K562 (cell line): Measurements from ENCODE around the gene SETD7. TPM values are rescaled to one million over a fixed set of nuclear protein-coding genes. Genes with fewer than 3 reads are reported as not detected.
A peak's percentile ranks its signal among the peaks of the same experiment; 100 is the strongest.

Source experiments
- ATF6 ChIP-seq: sonication (generic); formaldehyde crosslinking; IDR thresholded peaks from 2 replicates; pipeline ENCODE4 v1.4.0; 2020; ENCODE audit warnings: mild to moderate bottlenecking, missing genetic modification reagents
- BRF1 ChIP-seq: IDR thresholded peaks from 3 replicates; pipeline ENCODE4 v1.6.1; 2011; ENCODE audit warnings: borderline replicate concordance, mild to moderate bottlenecking; ENCODE audit not compliant: insufficient read length; ENCODE audit errors: extremely low read depth
- CREB5 ChIP-seq: fragments of 250-450 bp; sonication (Bioruptor Pico); IDR thresholded peaks from 2 replicates; pipeline ENCODE4 v1.5.0; 2020; ENCODE audit warnings: mild to moderate bottlenecking
- EHMT2 ChIP-seq: fragments of 450-650 bp; IDR thresholded peaks from 2 replicates; pipeline ENCODE4 v1.6.1; 2018; ENCODE audit warnings: antibody characterized with exemption
- MITF ChIP-seq: IDR thresholded peaks from 2 replicates; pipeline ENCODE4 v1.6.1; 2014; ENCODE audit warnings: antibody characterized with exemption
- NR3C1 ChIP-seq: sonication (generic); formaldehyde crosslinking; IDR thresholded peaks from 2 replicates; pipeline ENCODE4 v1.8.1; 2022; ENCODE audit warnings: missing genetic modification reagents
- PHF8 ChIP-seq: fragments of 200-600 bp; sonication (generic); IDR thresholded peaks from 2 replicates; pipeline ENCODE4 v1.6.1; 2012; ENCODE audit warnings: mixed run types, mild to moderate bottlenecking, inconsistent platforms, low read length, moderate library complexity, borderline replicate concordance
- SMARCE1 ChIP-seq: fragments of 450-650 bp; IDR thresholded peaks from 2 replicates; pipeline ENCODE4 v1.7.1; 2016; ENCODE audit warnings: mild to moderate bottlenecking
- SNIP1 ChIP-seq: fragments of 450-650 bp; IDR thresholded peaks from 2 replicates; pipeline ENCODE4 v1.7.1; 2017; ENCODE audit warnings: low read depth, mild to moderate bottlenecking
- STAT5B ChIP-seq: fragments of 250-450 bp; sonication (Bioruptor Pico); IDR thresholded peaks from 2 replicates; pipeline ENCODE4 v1.8.0; 2021; ENCODE audit warnings: mild to moderate bottlenecking, inconsistent platforms
- TRIM28 ChIP-seq: fragments of 450-650 bp; IDR thresholded peaks from 2 replicates; pipeline ENCODE4 v1.6.1; 2017
- ZBTB12 ChIP-seq: fragments of 250-450 bp; sonication (Bioruptor Pico); IDR thresholded peaks from 2 replicates; pipeline ENCODE4 v1.4.0; 2020
- ZBTB34 ChIP-seq: fragments of 250-450 bp; sonication (Bioruptor Pico); IDR thresholded peaks from 2 replicates; pipeline ENCODE4 v1.8.0; 2021; ENCODE audit warnings: mild to moderate bottlenecking, moderate library complexity
- ZFP36 ChIP-seq: fragments of 150-350 bp; IDR thresholded peaks from 2 replicates; pipeline ENCODE4 v1.6.1; 2018; ENCODE audit warnings: low read length, low read depth; ENCODE audit not compliant: partially characterized antibody
- ZNF232 ChIP-seq: sonication (generic); formaldehyde crosslinking; IDR thresholded peaks from 2 replicates; pipeline ENCODE4 v1.8.0; 2022; ENCODE audit warnings: mild to moderate bottlenecking, missing genetic modification reagents
- ZNF518B ChIP-seq: fragments of 250-450 bp; sonication (Bioruptor Pico); IDR thresholded peaks from 2 replicates; pipeline ENCODE4 v1.5.0; 2021; ENCODE audit warnings: mild to moderate bottlenecking, moderate library complexity
- ZNF57 ChIP-seq: fragments of 450-650 bp; formaldehyde crosslinking; IDR thresholded peaks from 2 replicates; pipeline ENCODE4 v1.4.0; 2020; ENCODE audit warnings: mild to moderate bottlenecking, moderate library complexity
- polyA plus RNA-seq, 8 experiments: library from polyadenylated mRNA; depleted of rRNA in 4 of 8; stranded (reverse) in 5 of 8; unstranded in 3 of 8; fragments of >200 nt; fragmentation: Nextera tagmentation in 2 of 8; fragmentation: Illumina TruSeq in 1 of 8; extraction: Ambion mirVana in 2 of 8; extraction: Trizol in 1 of 8; gene quantifications; 2 replicates each; pipeline versions ENCODE4 v1.2.1 to v1.2.3, GENCODE V29; 2011 to 2014; ENCODE audit warnings: inconsistent platforms in 1 of 8, missing spikeins in 1 of 8
- total RNA-seq, 7 experiments: library from RNA; depleted of rRNA in 6 of 7; stranded (reverse); fragments of >200 nt in 6 of 7; fragmentation: Illumina TruSeq in 2 of 7; extraction: Trizol in 2 of 7; gene quantifications; 2 replicates each; pipeline versions ENCODE4 v1.2.1 to v1.2.3, GENCODE V29; 2011 to 2021; ENCODE audit warnings: low replicate concordance in 1 of 7

SETD7 gene
- total and polyA plus RNA-seq, 9 of the 15 experiments (the other 6 are each of a cell fraction or from before 2014, with no cell fraction given) = 0.37 to 2.4 (median 1.7) TPM

GRCh38 chr4:139554893-139555704, 920 bp downstream of the SETD7 start (continued):
- no peak for TF ChIP-seq ZBTB34
- TF ChIP-seq MITF = no peak
- no peak for TF ChIP-seq STAT5B (CRISPR knock-in tag)
- TF ChIP-seq PHF8 = no peak
- no peak for TF ChIP-seq TRIM28
- no peak for TF ChIP-seq BRF1
- TF ChIP-seq ATF6 (CRISPR knock-in tag) = no peak
- TF ChIP-seq ZFP36 = no peak
- no peak for TF ChIP-seq ZNF518B (CRISPR knock-in tag)
- no peak for TF ChIP-seq CREB5 (CRISPR knock-in tag)
- TF ChIP-seq ZBTB12 = no peak
- TF ChIP-seq ZNF57 (CRISPR knock-in tag) = no peak
- no peak for TF ChIP-seq SNIP1
- TF ChIP-seq SMARCE1 = no peak
- TF ChIP-seq NR3C1 = 0 out of 2 replicates have a peak, but pooled peaks have one; percentile 67
- no peak for TF ChIP-seq ZNF232 (CRISPR knock-in tag)
- TF ChIP-seq EHMT2 = no peak
